ENCODE measurements around the gene C1QTNF3.

Gene C1QTNF3

DNA sequence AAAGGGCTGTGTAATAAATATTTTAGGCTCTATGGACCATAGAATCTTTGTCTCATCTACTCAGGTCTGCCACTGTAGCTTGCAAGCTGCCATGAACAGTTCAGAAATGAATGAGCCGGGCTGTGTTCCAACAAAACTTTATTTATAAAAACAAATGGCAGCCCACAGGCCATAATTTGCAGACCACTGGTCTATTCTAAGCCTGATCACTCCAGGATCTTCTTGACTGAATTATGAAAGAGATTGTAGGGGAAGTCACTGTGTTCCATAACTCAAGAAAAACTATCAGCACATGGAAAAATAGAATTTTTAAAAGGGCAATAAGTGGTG lies 11.4 kb upstream of the C1QTNF3 start:
- DNase-seq (ENCODE audit: low spot score): no peak
- TF ChIP-seq, protein P1, sequence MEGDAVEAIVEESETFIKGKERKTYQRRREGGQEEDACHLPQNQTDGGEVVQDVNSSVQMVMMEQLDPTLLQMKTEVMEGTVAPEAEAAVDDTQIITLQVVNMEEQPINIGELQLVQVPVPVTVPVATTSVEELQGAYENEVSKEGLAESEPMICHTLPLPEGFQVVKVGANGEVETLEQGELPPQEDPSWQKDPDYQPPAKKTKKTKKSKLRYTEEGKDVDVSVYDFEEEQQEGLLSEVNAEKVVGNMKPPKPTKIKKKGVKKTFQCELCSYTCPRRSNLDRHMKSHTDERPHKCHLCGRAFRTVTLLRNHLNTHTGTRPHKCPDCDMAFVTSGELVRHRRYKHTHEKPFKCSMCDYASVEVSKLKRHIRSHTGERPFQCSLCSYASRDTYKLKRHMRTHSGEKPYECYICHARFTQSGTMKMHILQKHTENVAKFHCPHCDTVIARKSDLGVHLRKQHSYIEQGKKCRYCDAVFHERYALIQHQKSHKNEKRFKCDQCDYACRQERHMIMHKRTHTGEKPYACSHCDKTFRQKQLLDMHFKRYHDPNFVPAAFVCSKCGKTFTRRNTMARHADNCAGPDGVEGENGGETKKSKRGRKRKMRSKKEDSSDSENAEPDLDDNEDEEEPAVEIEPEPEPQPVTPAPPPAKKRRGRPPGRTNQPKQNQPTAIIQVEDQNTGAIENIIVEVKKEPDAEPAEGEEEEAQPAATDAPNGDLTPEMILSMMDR (IDR thresholded peaks at IDR 0.05; ENCODE audit: borderline replicate concordance, control extremely low read depth, extremely low read depth, insufficient read depth, missing control alignments): no peak
- in situ Hi-C loops (cut with MboI; ENCODE audit: low sequenced_read_pairs, unreplicated experiment): no loop called here

DNA sequence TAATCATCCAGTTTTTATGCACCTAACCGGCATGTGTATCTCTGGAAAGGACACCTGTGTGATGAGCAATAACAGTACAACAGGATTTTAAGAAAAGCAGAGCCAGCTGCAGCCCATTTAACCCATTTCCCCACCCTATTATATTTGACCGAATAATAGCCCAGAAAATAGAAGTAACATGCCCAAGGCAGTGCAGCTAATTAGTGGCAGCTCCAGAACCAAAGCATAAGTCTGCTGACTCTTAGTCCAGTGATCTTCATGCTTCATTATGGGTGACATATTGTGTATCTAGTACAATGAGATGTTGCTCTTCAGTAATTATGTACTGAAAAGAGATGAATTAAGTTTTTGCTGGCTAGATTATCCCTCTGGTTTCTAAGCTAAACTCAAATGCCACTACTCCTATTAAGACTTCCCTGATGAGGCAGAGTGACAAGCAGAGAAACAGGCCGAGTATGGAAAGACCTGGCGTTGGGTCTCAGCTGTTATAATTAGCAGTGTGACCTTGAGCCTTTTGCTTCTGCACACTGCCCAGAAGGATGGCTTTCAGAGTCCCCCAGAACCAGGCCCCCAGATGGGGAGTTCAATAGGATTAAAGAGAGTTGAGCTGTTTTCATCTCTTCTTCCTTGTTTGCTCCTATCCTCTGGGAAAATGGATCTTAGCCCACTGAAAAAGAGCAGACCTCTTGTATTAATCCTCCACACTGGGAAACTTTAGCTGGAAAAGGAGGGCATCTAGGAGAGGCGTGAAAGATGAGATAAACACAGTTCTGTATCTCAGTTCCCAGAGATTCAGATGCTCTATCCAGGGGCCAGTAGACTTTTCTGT lies 10.8 kb upstream of the C1QTNF3 start:
- in situ Hi-C loops (cut with MboI; ENCODE audit: low sequenced_read_pairs, unreplicated experiment): no loop called here
- DNase-seq (ENCODE audit: low spot score): no peak
- TF ChIP-seq, protein P1 (IDR thresholded peaks at IDR 0.05; ENCODE audit: borderline replicate concordance, control extremely low read depth, extremely low read depth, insufficient read depth, missing control alignments): no peak

DNA sequence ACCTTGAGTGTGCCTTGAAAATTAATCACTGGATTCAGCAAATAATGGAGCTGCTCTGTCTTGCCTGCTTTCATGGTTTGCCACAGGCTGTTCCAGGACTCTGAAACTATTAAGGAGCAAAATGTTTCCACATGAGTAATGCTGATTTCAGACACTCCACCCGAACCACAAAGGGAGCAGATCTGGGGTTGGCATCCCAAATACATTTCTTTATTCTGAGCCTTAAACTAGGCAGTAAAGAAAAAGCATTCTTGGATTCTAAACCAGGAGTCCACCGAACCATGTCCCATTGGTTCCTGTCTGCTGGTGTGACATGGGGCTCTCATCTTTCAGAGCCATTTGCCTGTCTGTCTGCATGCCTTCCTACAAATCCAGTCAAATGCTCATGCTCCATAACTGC lies 10.1 kb upstream of the C1QTNF3 start:
- DNase-seq (ENCODE audit: low spot score): no peak
- in situ Hi-C loops (cut with MboI; ENCODE audit: low sequenced_read_pairs, unreplicated experiment): no loop called here
- TF ChIP-seq, protein P1 (IDR thresholded peaks at IDR 0.05; ENCODE audit: borderline replicate concordance, control extremely low read depth, extremely low read depth, insufficient read depth, missing control alignments): no peak

DNA sequence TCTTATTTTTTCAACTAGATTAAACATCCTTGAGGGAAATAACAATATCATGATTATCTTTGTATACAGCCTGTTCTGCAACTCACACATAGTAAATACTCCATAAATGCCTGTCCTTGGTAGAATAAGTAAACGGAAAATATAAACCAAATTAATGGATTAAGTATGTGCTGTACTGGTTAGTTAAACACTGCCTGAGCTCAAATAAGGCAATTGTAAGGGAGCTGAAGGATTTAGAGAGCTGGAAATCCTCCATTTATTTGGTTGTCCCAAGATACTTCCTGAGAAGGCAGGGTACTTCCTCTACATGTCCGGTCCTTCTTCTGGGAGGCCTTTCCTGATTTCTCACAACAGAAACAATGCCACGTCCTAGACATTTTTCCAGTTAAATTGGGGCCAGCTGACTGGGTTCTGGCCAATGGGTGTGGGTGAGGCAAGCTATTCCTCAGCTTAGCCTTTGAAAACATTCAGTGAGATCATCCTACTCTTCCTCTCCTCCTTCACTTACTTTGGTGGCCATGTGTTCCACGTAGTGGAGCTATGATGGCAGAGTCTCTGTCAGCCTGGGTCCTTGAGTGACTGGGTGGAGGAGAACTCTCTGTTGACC lies 8.5 kb upstream of the C1QTNF3 start:
- DNase-seq (ENCODE audit: low spot score): no peak
- TF ChIP-seq, protein P1 (IDR thresholded peaks at IDR 0.05; ENCODE audit: borderline replicate concordance, control extremely low read depth, extremely low read depth, insufficient read depth, missing control alignments): no peak
- in situ Hi-C loops (cut with MboI; ENCODE audit: low sequenced_read_pairs, unreplicated experiment): no loop called here

DNA sequence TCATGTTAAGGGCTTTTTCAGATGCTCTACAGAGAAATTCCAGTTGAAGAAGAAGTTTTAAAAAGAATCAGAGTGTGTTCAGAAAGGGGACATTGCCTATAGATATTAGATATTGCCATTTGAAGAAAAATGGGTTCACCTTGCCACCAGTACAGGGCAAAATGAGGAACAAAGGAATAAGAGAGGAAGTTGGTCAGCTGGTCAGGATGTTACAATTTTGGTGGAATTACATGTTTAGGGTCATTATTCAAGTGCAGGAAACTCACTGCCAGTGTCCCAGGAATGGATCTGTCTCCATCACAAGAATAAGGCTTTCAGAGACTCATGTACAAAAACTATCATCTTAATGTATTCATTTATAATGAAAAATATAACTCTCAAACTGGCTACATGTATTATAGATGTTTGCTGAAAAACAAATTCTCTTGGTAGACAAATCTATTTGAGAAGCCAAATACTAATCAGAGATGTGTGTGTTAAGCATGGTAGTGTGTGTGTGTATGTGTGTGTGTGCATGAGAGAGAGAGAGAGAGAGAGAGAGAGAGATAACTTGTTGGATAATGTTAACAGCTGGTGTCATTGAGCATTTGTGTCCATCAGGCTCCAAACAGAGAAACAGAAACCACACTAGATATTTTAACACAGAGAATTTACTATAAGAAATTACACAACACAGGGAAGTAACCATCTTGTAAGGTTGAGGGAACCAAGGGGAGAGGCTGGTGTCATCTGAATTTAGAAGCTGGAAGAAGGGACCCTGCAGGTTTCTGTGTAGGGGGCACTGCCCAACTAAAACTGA lies 5.0 kb upstream of the C1QTNF3 start:
- in situ Hi-C loops (cut with MboI; ENCODE audit: low sequenced_read_pairs, unreplicated experiment): no loop called here
- TF ChIP-seq, protein P1 (IDR thresholded peaks at IDR 0.05; ENCODE audit: borderline replicate concordance, control extremely low read depth, extremely low read depth, insufficient read depth, missing control alignments): no peak
- DNase-seq (ENCODE audit: low spot score): no peak

DNA sequence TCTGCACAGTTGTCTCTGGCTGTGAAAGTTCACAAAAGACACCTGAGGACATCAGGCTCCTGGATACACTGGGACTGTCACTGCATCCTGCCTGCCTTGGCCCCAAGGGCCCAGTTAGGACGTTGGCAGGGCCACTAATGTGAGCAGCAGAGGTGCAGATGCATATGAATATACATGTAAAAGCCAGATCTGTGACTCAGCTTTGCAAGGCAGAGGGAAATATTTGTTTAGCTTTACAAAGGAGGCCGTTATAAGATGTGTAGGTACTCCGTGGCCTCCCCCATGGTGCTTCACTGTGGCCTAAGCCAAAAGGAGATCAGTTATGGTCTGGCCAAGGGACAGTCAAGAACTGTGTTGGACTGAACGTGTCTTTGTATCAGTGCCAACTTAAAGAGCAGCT lies 4.1 kb upstream of the C1QTNF3 start:
- in situ Hi-C loops (cut with MboI; ENCODE audit: low sequenced_read_pairs, unreplicated experiment): no loop called here
- DNase-seq (ENCODE audit: low spot score): no peak
- TF ChIP-seq, protein P1 (IDR thresholded peaks at IDR 0.05; ENCODE audit: borderline replicate concordance, control extremely low read depth, extremely low read depth, insufficient read depth, missing control alignments): no peak

Measured in GM13976 (cell line).